H9 (cell line): Measurements from ENCODE around the gene WNT7B. TPM values are rescaled to one million over a fixed set of nuclear protein-coding genes. Genes with fewer than 3 reads are reported as not detected.

Experiments used
- DNase-seq: peaks from one replicate; pipeline ENCODE4 v3.0.0-alpha.2; 2017
- H2AFZ ChIP-seq: one replicate; pipeline ENCODE4 v1.6.1; 2013; ENCODE audit warnings: mild to moderate bottlenecking, low read length, control low read depth, moderate library complexity
- H2AK5ac ChIP-seq: 2 replicates; pipeline ENCODE4 v1.6.1; 2013; ENCODE audit warnings: low read length, control low read depth, mixed read lengths; ENCODE audit not compliant: insufficient read length
- H2BK120ac ChIP-seq: one replicate; pipeline ENCODE4 v1.6.1; 2013; ENCODE audit warnings: low read depth, mild to moderate bottlenecking, low read length, control low read depth, inconsistent platforms; ENCODE audit not compliant: poor library complexity, severe bottlenecking
- H2BK12ac ChIP-seq: 2 replicates; pipeline ENCODE4 v1.6.1; 2013; ENCODE audit warnings: low read length, control low read depth, mixed read lengths, low read depth; ENCODE audit not compliant: insufficient read length
- H2BK15ac ChIP-seq: 2 replicates; pipeline ENCODE4 v1.6.1; 2013; ENCODE audit warnings: low read depth, low read length, control low read depth
- H2BK20ac ChIP-seq: one replicate; pipeline ENCODE4 v1.6.1; 2013; ENCODE audit warnings: low read depth, mild to moderate bottlenecking, low read length, control low read depth, inconsistent platforms; ENCODE audit not compliant: poor library complexity, severe bottlenecking
- H2BK5ac ChIP-seq: 2 replicates; pipeline ENCODE4 v1.6.1; 2013; ENCODE audit warnings: low read length, control low read depth, mixed read lengths; ENCODE audit not compliant: insufficient read length
- H3K14ac ChIP-seq: 2 replicates; pipeline ENCODE4 v1.6.1; 2013; ENCODE audit warnings: low read length, control low read depth; ENCODE audit not compliant: insufficient read depth
- H3K18ac ChIP-seq: 2 replicates; pipeline ENCODE4 v1.6.1; 2013; ENCODE audit warnings: low read depth, mild to moderate bottlenecking, mixed read lengths, low read length, control low read depth; ENCODE audit not compliant: insufficient read length
- H3K23ac ChIP-seq: 2 replicates; pipeline ENCODE4 v1.6.1; 2013; ENCODE audit warnings: low read length, control low read depth, mixed read lengths, low read depth; ENCODE audit not compliant: insufficient read length
- H3K23me2 ChIP-seq: 2 replicates; pipeline ENCODE4 v1.6.1; 2013; ENCODE audit warnings: low read depth, mild to moderate bottlenecking, mixed read lengths, low read length, control low read depth; ENCODE audit not compliant: insufficient read length, poor library complexity, severe bottlenecking
- H3K27ac ChIP-seq: 2 replicates; pipeline ENCODE4 v1.5.1; 2013; ENCODE audit warnings: low read length, control low read depth, mixed read lengths, low read depth; ENCODE audit not compliant: insufficient read length
- H3K27me3 ChIP-seq: 2 replicates; pipeline ENCODE4 v1.6.1; 2013; ENCODE audit warnings: low read length, control low read depth, inconsistent platforms; ENCODE audit not compliant: insufficient read depth
- H3K4ac ChIP-seq: 2 replicates; pipeline ENCODE4 v1.6.1; 2013; ENCODE audit warnings: low read depth, mild to moderate bottlenecking, control low read depth, inconsistent platforms, low read length, moderate library complexity
- H3K4me1 ChIP-seq: 2 replicates; pipeline ENCODE4 v1.6.1; 2013; ENCODE audit warnings: low read length, control low read depth, inconsistent platforms; ENCODE audit not compliant: insufficient read depth
- H3K4me2 ChIP-seq: 2 replicates; pipeline ENCODE4 v1.6.1; 2013; ENCODE audit warnings: low read length, control low read depth, mixed read lengths; ENCODE audit not compliant: insufficient read length, insufficient read depth
- H3K56ac ChIP-seq: 2 replicates; pipeline ENCODE4 v1.6.1; 2013; ENCODE audit warnings: low read depth, mild to moderate bottlenecking, mixed read lengths, low read length, control low read depth; ENCODE audit not compliant: insufficient read length
- H3K79me1 ChIP-seq: 2 replicates; pipeline ENCODE4 v1.6.1; 2013; ENCODE audit warnings: low read depth, mild to moderate bottlenecking, moderate library complexity, low read length, control low read depth, inconsistent platforms; ENCODE audit not compliant: insufficient read depth, poor library complexity, severe bottlenecking
- H3K79me2 ChIP-seq: 2 replicates; pipeline ENCODE4 v1.6.1; 2013; ENCODE audit warnings: low read length, control low read depth, inconsistent platforms; ENCODE audit not compliant: insufficient read depth
- H3K9ac ChIP-seq: 2 replicates; pipeline ENCODE4 v1.6.1; 2013; ENCODE audit warnings: low read length, control low read depth, mixed read lengths; ENCODE audit not compliant: insufficient read length; ENCODE audit errors: extremely low read depth
- H3K9me3 ChIP-seq: one replicate; pipeline ENCODE4 v1.6.1; 2013; ENCODE audit warnings: low read depth, low read length, inconsistent platforms; ENCODE audit not compliant: control insufficient read depth
- H3T11ph ChIP-seq: one replicate; pipeline ENCODE4 v1.6.1; 2013; ENCODE audit warnings: mild to moderate bottlenecking, low read length, control low read depth, inconsistent platforms
- H4K20me1 ChIP-seq: one replicate; pipeline ENCODE4 v1.6.1; 2013; ENCODE audit not compliant: control insufficient read depth, insufficient read length, insufficient read depth
- H4K5ac ChIP-seq: 2 replicates; pipeline ENCODE4 v1.6.1; 2013; ENCODE audit warnings: low read depth, mild to moderate bottlenecking, mixed read lengths, low read length, control low read depth; ENCODE audit not compliant: insufficient read length
- H4K8ac ChIP-seq: replicated peaks from 2 replicates; pipeline ENCODE4 v1.6.1; 2013; ENCODE audit warnings: low read length, control low read depth, mixed read lengths, low read depth; ENCODE audit not compliant: insufficient read length
- H4K91ac ChIP-seq: 2 replicates; pipeline ENCODE4 v1.6.1; 2013; ENCODE audit warnings: low read depth, mild to moderate bottlenecking, moderate library complexity, mixed read lengths, low read length, control low read depth; ENCODE audit not compliant: insufficient read length
- H3K27ac Mint-ChIP-seq, 3 experiments: 2 replicates in 2 of 3; 3 replicates in 1 of 3; pipeline ENCODE4 v1.8.0; 2020 to 2021; ENCODE audit warnings: mixed read lengths in 3 of 3, mild to moderate bottlenecking in 1 of 3, moderate library complexity in 1 of 3
- H3K27me3 Mint-ChIP-seq: 2 replicates; pipeline ENCODE4 v1.8.0; 2021; ENCODE audit warnings: low read depth, mild to moderate bottlenecking, moderate library complexity, mixed read lengths
- H3K36me3 Mint-ChIP-seq, 3 experiments: 2 replicates in 2 of 3; 3 replicates in 1 of 3; pipeline ENCODE4 v1.8.0; 2020 to 2021; ENCODE audit warnings: low read depth in 3 of 3, mixed read lengths in 3 of 3; ENCODE audit not compliant: insufficient read depth in 1 of 3
- H3K4me1 Mint-ChIP-seq, 2 experiments: 2 replicates each; pipeline ENCODE4 v1.8.0; 2020; ENCODE audit warnings: mixed read lengths in 2 of 2
- H3K4me3 Mint-ChIP-seq, 2 experiments: 2 replicates in 1 of 2; 3 replicates in 1 of 2; pipeline ENCODE4 v1.8.0; 2020 to 2021; ENCODE audit warnings: mild to moderate bottlenecking in 2 of 2, mixed read lengths in 2 of 2, moderate library complexity in 1 of 2
- H3K9me3 Mint-ChIP-seq, 2 experiments: 2 replicates in 1 of 2; 3 replicates in 1 of 2; pipeline ENCODE4 v1.8.0; 2020; ENCODE audit warnings: mild to moderate bottlenecking in 2 of 2, mixed read lengths in 2 of 2, moderate library complexity in 1 of 2
- whole genome bisulfite sequencing: extraction: QIAGEN DNeasy Blood & Tissue Kit; methylation state at CpG from one replicate; pipeline ENCODE4 v1.1.7; 2013; ENCODE audit warnings: missing lambda C conversion rate, low lambda C conversion rate, mixed read lengths; ENCODE audit not compliant: insufficient read length; ENCODE audit errors: extremely low coverage; 5-methylcytosine and 5-hydroxymethylcytosine counted together
- total RNA-seq: library from RNA; stranded (reverse); gene quantifications from 2 replicates; pipeline ENCODE4 v1.2.1, GENCODE V29; 2021
- TF ChIP-seq, protein P1 (sequence below): fragments of 200-600 bp; sonication (generic); conservative IDR thresholded peaks from 3 replicates; pipeline ENCODE4 v1.8.0; 2021; ENCODE audit warnings: antibody characterized with exemption, mild to moderate bottlenecking

Gene WNT7B
- total RNA-seq, 1 experiment from 2014 or later: 0.09 TPM

GRCh38 chr22:45907996-45908395, 69.0 kb downstream of the WNT7B start:
- WGBS: no CpG with 5 or more reads among the region's 12 CpGs
- TF ChIP-seq, protein P1, sequence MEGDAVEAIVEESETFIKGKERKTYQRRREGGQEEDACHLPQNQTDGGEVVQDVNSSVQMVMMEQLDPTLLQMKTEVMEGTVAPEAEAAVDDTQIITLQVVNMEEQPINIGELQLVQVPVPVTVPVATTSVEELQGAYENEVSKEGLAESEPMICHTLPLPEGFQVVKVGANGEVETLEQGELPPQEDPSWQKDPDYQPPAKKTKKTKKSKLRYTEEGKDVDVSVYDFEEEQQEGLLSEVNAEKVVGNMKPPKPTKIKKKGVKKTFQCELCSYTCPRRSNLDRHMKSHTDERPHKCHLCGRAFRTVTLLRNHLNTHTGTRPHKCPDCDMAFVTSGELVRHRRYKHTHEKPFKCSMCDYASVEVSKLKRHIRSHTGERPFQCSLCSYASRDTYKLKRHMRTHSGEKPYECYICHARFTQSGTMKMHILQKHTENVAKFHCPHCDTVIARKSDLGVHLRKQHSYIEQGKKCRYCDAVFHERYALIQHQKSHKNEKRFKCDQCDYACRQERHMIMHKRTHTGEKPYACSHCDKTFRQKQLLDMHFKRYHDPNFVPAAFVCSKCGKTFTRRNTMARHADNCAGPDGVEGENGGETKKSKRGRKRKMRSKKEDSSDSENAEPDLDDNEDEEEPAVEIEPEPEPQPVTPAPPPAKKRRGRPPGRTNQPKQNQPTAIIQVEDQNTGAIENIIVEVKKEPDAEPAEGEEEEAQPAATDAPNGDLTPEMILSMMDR: no peak
- Histone ChIP-seq H3K9me3 (no peaks in the 10 kb centered on the region), H3K56ac (no peak overlapping the region), H3K79me2 (no peaks in the 10 kb centered on the region), H3K23ac (no peak overlapping the region), H3K27me3 (no peaks in the 10 kb centered on the region), H2BK20ac (no peak overlapping the region), H3K23me2 (no peaks in the 10 kb centered on the region), H2BK5ac (no peak overlapping the region), H3K14ac (no peak overlapping the region), H2AK5ac (no peak overlapping the region), H4K91ac (no peak overlapping the region), H2AFZ (no peak overlapping the region), H4K5ac (no peak overlapping the region), H3K9ac (no peak overlapping the region), H3K79me1 (no peaks in the 10 kb centered on the region), H3K4ac (no peak overlapping the region), H3T11ph (no peak overlapping the region), H3K4me2 (no peak overlapping the region), H3K18ac (no peak overlapping the region), H4K8ac (no peak overlapping the region), H3K4me1 (no peaks in the 10 kb centered on the region), H3K27ac (no peak overlapping the region), H4K20me1 (no peaks in the 10 kb centered on the region), H2BK15ac (no peak overlapping the region), H2BK120ac (no peak overlapping the region), H2BK12ac (no peak overlapping the region)
- Mint-ChIP-seq H3K4me1 (peaks cover 3 to 16% of the 10 kb centered on the region in 2 experiments; a peak in 2 of 4 replicates), H3K27ac (no peak overlapping the region), H3K4me3 (no peak overlapping the region), H3K36me3 (no peaks in the 10 kb centered on the region), H3K27me3 (peaks cover 8% of the 10 kb centered on the region), H3K9me3 (no peaks in the 10 kb centered on the region; a peak in 1 of 5 replicates)
- no peak for DNase-seq
